Measurements from ENCODE around the gene EPS15. TPM values are rescaled to one million over a fixed set of nuclear protein-coding genes. Genes with fewer than 3 reads are reported as not detected.

The EPS15 gene
- total RNA-seq, 1 experiment from 2014 or later: 26.3 TPM

DNA sequence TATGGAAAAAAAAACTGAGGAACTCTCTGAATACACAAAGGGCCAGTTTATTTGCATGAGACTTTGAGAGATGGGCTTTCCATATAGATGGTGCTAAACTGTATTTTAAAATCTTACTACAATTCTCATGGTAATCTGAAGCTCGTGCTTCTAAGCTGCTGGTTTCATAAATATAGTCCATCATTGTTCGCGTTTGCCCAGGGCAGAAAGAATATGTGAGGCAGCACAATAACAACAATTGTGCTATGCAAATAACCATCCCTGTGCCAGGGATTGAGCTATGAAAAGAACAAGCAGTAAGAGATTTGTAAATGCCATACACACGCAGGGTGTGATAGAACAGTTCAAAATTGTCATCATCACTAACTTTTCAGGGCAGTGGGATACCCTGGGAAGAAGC, 4.9 kb upstream of the EPS15 start:
- Histone ChIP-seq H3K27ac (ENCODE audit: low read length) (no peak overlapping the region), H3K4me3 (ENCODE audit: low read length) (no peak overlapping the region), H3K4me1 (ENCODE audit: insufficient read depth, low read length) (peaks cover 17% of the 10 kb centered on the region), H3K9me2 (replicated peaks; ENCODE audit: low read length) (no peaks in the 10 kb centered on the region), H3K27me3 (ENCODE audit: low read length) (no peaks in the 10 kb centered on the region), H3K79me2 (ENCODE audit: low read length) (no peaks in the 10 kb centered on the region), H3F3A (ENCODE audit: low read length, unreplicated experiment) (no peaks in the 10 kb centered on the region), H3K9ac (ENCODE audit: low read length) (no peak overlapping the region), H3K9me3 (ENCODE audit: low read length) (no peaks in the 10 kb centered on the region), H3K36me3 (ENCODE audit: low read depth, low read length) (no peaks in the 10 kb centered on the region), H4K20me1 (ENCODE audit: low read length) (no peaks in the 10 kb centered on the region), H2AFZ (ENCODE audit: low read length) (no peak overlapping the region), H3K4me2 (ENCODE audit: low read length) (no peak overlapping the region)
- DNase-seq (no peak), ATAC-seq (no peak)
- ChIA-PET POLR2A (ENCODE audit: unreplicated experiment) (interaction anchor here (0.5 to 0.7 kb wide), 3 partner anchors 46 to 168 kb away, joined by 3 to 4 read pairs (median 3); no protein-coding TSS in a partner anchor), CTCF (interaction anchor here (0.6 to 0.7 kb wide), 2 partner anchors 195 to 463 kb away, joined by 3 to 4 read pairs; no protein-coding TSS in a partner anchor)
- intact Hi-C loops (cut with micrococcal nuclease): no loop called here
- no peak for TF ChIP-seq EZH2phosphoT487 (IDR thresholded peaks at IDR 0.05; ENCODE audit: borderline replicate concordance, low read length)
- TF ChIP-seq EZH2 (IDR thresholded peaks at IDR 0.05; ENCODE audit: low read length, unreplicated experiment): no peak
- TF ChIP-seq, protein P1, sequence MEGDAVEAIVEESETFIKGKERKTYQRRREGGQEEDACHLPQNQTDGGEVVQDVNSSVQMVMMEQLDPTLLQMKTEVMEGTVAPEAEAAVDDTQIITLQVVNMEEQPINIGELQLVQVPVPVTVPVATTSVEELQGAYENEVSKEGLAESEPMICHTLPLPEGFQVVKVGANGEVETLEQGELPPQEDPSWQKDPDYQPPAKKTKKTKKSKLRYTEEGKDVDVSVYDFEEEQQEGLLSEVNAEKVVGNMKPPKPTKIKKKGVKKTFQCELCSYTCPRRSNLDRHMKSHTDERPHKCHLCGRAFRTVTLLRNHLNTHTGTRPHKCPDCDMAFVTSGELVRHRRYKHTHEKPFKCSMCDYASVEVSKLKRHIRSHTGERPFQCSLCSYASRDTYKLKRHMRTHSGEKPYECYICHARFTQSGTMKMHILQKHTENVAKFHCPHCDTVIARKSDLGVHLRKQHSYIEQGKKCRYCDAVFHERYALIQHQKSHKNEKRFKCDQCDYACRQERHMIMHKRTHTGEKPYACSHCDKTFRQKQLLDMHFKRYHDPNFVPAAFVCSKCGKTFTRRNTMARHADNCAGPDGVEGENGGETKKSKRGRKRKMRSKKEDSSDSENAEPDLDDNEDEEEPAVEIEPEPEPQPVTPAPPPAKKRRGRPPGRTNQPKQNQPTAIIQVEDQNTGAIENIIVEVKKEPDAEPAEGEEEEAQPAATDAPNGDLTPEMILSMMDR (conservative IDR thresholded peaks at IDR 0.05; ENCODE audit: low read depth, low read length): no peak
- no TSS peak for BruUV-seq (replicated peaks)

DNA sequence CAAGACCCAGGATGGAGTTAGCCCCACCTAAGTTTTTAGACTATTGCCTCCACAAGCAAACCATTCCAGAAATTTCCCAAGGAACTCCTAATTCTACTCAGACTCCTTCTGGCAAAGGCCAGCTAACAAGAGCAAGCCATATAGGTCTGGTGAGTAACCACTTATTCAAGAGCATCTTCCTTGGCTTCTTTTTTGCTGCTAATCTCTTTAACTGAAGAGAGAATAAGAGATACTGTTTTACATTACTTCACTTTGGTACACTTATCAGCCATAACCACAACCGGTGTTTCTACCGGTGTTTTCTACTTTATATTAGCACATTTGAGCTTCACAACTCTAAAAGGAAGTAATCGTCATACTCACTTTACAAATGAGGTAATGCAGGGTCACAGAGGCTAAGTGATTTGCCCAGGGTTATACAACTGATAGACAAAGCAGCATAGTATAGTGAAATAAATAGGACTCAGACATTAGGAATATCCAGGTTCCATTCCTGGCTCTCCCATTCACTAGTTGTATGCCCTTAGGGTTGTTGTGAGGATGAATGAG, 1.7 kb upstream of the EPS15 start:
- CTCF ChIA-PET: no interaction called here
- no peaks in the 10 kb centered on the region for H3K9me2 ChIP-seq (replicated peaks; ENCODE audit: low read length)
- H3K36me3 ChIP-seq (ENCODE audit: low read depth, low read length): no peaks in the 10 kb centered on the region
- intact Hi-C loops (cut with micrococcal nuclease): loop anchor here (2.0 kb wide), 1 partner anchor 14 kb away; no protein-coding TSS in a partner anchor
- peak overlapping the region; percentile 20 for H2AFZ ChIP-seq (ENCODE audit: low read length)
- BruUV-seq (replicated peaks): no TSS peak
- peaks cover 28% of the 10 kb centered on the region for H3K79me2 ChIP-seq (ENCODE audit: low read length)
- peaks cover 32% of the 10 kb centered on the region for H3K4me1 ChIP-seq (ENCODE audit: insufficient read depth, low read length)
- 0 out of 2 replicates have a peak overlapping the region, but pooled peaks have one; percentile 1 for H3K27ac ChIP-seq (ENCODE audit: low read length)
- DNase-seq (no peak), ATAC-seq (no peak)
- peaks cover 6% of the 10 kb centered on the region; the same call in 1 of the 2 replicates for H4K20me1 ChIP-seq (ENCODE audit: low read length)
- H3K9me3 ChIP-seq (ENCODE audit: low read length): no peaks in the 10 kb centered on the region
- POLR2A ChIA-PET (ENCODE audit: unreplicated experiment): interaction anchor here (0.5 kb wide), 1 partner anchor 33 kb away, joined by 5 read pairs; no protein-coding TSS in a partner anchor
- no peaks in the 10 kb centered on the region for H3K27me3 ChIP-seq (ENCODE audit: low read length)
- H3F3A ChIP-seq (ENCODE audit: low read length, unreplicated experiment): no peaks in the 10 kb centered on the region
- no peak overlapping the region for H3K4me2 ChIP-seq (ENCODE audit: low read length)
- H3K9ac ChIP-seq (ENCODE audit: low read length): no peak overlapping the region
- H3K4me3 ChIP-seq (ENCODE audit: low read length): no peak overlapping the region
- no peak for TF ChIP-seq EZH2phosphoT487 (IDR thresholded peaks at IDR 0.05; ENCODE audit: borderline replicate concordance, low read length)
- TF ChIP-seq EZH2 (IDR thresholded peaks at IDR 0.05; ENCODE audit: low read length, unreplicated experiment): no peak
- TF ChIP-seq, protein P1 (conservative IDR thresholded peaks at IDR 0.05; ENCODE audit: low read depth, low read length): no peak
